ENCODE measurements around the gene SMTNL2.
"Not testable (repeated sequence)": the region's sequence is repeated elsewhere in the genome, so short reads cannot be mapped to it uniquely, and the experiment has no call there.

Gene SMTNL2

GRCh38 chr17:4602041-4602440, 17.7 kb downstream of the SMTNL2 start:
- no peak for DNase-seq
- ATAC-seq, result no peak

DNA sequence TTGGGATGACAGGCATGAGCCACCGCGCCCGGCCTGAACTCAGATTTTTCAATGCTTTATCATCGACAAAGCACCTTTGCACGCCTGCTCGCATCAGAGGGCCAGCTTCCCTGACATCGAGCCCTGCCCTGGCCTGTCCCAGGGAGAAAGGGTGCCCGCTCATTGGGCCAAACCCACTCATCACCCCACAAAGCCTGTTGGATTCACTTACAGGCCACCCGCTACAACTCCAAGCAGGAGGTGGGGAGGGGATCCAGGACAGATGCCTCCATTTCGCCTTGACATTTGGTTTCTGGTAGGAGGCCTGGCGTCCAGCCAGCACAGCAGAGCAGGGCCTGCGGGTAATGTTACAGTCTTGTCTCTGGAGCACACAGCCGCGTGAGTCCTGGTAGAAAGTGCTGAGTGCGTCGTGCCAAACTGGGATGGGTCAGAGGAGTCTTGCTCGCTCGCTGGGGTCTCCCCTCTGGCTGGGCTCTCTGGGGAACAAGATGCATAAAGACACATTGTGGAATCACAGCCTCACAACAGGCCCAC, 19.8 kb downstream of the SMTNL2 start:
- DNase-seq, result no peak
- no peak for ATAC-seq

DNA sequence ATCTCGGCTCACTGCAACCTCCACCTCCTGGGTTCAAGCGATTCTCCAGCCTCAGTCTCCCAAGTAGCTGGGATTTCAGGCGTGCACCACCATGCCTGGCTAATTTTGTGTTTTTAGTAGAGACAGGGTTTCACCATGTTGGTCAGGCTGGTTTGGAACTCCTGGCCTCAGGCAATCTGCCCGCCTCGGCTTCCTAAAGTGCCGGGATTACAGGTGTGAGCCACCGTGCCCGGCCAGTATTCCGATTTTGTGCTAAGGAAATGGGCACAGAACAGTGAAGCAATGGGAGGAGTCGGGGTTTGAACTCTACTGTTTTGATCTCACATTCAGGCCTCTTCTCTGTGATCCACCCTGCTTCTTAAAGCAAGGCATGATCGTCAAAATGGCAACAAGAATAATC, 20.4 kb downstream of the SMTNL2 start:
- not testable (repeated sequence) for ATAC-seq

DNA sequence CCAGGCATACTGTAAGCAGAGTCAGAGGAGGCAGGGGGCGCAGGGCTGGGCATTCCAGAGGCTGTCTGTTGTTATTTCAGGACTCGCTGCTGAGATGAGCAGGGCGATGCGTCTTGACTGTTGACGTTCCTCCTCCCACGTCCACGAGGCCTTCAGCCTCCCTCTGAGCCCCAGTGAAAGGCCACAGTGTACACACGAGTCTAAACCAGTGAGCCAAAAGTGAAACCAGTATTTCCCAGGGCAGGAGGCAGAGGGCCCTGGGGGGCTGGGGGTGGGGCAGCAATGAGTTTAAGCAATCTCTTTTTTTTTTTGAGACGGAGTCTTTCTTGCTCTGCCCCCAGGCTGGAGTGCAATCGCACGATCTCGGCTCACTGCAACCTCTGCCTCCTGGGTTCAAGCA, 21.5 kb downstream of the SMTNL2 start:
- no peak for ATAC-seq
- no peak for DNase-seq

More for the DNA sequence above, 20.4 kb downstream of the SMTNL2 start:
- DNase-seq, result not testable (repeated sequence)

GRCh38 chr17:4607261-4607741, 23.0 kb downstream of the SMTNL2 start:
- DNase-seq (no peak), ATAC-seq (no peak)

- DNase-seq (no peak), ATAC-seq (no peak)
Measured at GRCh38 chr17:4607773-4608187, 23.5 kb downstream of the SMTNL2 start.

- ATAC-seq, result no peak
- no peak for DNase-seq
Measured at GRCh38 chr17:4609761-4610160, 25.4 kb downstream of the SMTNL2 start.

DNA sequence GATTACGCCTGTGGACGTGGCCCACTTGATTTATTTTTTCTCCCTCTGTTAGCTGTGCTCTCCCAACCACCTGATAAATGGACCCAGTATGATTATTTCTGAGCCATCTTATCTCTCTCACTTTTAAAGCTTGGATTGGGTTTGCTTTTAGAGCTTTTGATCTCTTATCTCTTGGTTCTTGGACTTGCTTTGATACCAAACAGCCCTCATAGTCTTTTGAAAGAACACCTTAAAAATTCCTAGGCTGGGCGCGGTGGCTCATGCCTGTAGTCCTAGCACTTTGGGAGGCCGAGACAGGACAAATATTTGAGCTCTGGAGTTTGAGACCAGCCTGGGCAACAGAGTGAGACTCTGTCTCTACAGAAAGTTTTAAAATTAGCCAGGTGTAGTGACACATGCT, 25.8 kb downstream of the SMTNL2 start:
- ATAC-seq, result no peak
- no peak for DNase-seq

DNA sequence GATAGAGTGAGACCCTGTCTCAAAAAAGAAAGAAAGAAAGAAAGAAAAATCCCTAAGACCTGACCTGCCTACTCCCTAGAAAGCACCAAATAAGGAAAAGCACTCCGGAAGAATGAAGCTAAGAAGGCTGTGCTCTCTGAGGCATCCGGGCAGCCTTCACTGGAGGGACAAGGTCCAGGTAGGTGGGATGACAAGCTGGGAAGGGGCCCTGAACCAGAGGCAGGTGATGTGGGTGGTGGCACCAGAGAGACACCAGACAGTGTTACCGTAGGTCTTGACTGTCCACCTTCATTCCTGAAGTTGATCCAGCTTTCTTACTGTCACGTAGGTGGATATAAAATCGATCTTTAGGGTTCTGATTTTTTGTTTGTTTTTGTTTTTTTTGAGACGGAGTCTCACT, 26.3 kb downstream of the SMTNL2 start:
- no peak for DNase-seq
- ATAC-seq, result no peak

- DNase-seq (no peak), ATAC-seq (no peak)
Measured at GRCh38 chr17:4616476-4616875, 32.1 kb downstream of the SMTNL2 start.

DNA sequence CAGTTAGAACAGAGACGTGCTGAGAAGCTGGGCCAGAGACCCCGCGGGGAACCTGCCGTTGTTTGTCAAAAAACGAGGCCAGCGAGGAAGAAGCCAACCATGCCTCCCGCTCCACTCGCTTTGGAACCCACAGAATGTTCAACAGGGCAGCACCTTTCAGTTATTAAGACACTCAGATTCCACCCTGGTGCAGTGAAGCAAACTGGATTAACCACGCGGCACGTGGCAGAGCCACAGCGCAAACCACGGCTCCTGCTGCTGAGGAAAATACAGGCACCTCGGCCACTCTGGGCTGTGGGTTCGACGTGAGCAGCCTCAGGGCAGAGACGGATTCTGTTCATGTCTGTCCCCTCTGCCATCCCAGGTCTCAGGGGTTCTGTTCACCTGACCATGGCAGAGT, 32.8 kb downstream of the SMTNL2 start:
- DNase-seq (no peak), ATAC-seq (no peak)

GRCh38 chr17:4617590-4618351, 33.4 kb downstream of the SMTNL2 start:
- ATAC-seq (no peak), DNase-seq (no peak)

DNA sequence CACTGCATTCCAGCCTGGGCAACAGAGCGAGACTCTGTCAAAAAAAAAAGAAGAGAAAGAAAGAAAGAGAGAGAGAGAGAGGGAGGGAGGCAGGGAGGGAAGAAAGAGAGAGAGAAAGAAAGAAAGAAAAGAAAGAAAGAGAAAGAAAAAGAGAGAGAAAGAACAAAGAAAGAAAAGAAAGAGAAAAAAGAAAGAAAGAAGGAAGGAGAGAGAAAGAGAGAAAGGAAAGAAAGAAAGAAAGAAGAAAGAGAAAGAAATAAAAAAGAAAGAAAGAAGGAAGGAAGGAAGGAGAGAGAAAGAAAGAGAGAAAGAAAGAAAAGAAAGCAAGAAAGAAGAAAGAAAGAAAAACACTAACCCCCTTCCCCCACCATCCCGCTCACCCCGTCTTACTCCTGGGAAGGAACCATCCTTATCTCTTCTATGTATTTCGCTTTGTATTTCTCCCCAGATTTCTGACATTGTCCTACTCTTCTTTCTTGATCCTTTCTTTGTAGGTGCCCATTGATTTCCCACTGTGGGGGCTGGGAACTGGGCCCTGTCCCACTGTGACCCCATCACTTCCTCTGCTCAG, 36.3 kb downstream of the SMTNL2 start:
- ATAC-seq, result no peak
- DNase-seq, result no peak

DNA sequence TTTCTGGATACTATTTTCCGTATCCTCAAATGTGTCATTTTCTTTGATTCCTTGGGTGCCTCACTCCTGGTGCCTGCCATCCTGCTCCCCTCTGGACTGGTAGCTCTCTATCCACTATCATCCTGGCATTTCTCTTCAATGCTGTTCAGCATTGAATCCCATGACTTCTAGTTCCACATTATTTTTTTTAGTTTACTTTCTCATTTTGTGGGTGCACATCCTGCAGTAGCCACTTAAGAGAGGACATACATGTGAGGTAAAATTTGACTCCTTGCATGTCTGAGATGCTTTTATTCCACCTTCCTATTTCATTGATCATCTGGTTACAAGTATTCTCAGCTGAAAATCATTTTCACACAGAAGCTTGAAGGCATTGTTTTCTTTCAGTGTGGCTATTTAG, 38.0 kb downstream of the SMTNL2 start:
- DNase-seq (no peak), ATAC-seq (no peak)

DNA sequence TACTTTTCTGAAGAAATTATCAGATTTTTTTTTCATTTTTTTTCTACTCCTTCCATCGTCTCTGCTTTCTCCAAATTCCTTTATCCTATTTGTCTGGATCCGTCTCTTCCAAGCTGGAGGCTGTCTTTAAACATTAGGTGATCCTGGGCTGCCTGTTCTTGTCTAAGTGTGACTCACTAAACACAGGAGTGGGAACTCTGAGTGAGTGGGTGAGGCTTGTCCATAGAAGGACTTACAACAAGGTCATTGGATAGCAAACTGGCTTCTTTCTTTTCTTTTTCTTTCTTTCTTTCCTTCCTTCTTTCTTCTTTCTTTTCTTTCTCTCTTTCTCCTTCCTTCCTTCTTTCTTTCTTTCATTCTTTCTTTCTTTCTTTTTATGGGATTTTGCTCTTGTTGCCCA, 38.9 kb downstream of the SMTNL2 start:
- ATAC-seq (no peak), DNase-seq (no peak)

GRCh38 chr17:4624451-4624911, 40.2 kb downstream of the SMTNL2 start:
- not testable (repeated sequence) for ATAC-seq, DNase-seq

GRCh38 chr17:4625181-4625617, 40.9 kb downstream of the SMTNL2 start:
- ATAC-seq, result no peak
- no peak for DNase-seq

DNA sequence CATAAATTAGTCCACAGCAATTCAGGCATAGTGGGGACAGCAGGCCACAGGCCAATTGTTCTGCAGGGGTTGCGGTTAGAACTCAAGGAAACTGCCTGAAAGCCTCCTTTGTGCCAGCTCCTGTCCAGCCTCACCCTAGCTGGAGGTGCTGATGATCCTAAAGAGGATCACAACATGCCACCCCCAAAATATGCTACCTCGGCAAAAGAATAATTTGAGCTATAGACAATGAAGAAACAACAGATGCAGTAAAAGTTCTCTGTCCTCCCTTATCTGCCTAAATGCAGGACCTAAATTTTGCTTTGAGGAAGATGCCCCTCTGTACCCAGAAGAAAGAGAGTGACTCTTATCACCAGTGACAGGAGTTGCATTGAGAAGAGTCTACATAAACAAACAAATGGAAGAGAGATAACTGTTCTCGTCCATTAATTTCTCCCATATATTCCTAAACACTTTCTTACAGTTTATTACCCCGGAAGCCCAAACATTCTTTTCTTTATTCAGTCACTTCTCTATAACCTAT, 42.5 kb downstream of the SMTNL2 start:
- ATAC-seq, result no peak

DNA sequence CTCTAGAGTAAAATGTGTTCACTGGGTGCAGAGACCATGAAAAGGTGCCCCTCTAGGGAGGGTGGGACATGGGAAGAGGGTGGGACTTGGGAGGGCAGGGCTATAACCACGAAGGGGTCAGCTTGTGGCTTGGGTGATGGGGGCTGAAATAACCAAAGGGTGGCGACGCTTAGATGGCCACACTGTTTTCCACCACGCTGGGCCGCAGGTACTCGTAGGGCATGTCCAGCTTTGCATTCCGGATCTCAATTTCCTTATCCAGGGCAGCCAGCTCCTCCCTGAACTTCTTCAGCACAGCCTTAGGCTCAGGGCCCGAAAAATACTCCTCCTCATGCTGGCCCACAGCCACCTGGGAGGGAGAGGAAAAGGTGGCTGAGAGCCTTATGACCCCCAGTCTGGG, 47.1 kb downstream of the SMTNL2 start:
- no peak for ATAC-seq
- DNase-seq, result no peak

More for the DNA sequence above, 42.5 kb downstream of the SMTNL2 start:
- DNase-seq, result no peak

DNA sequence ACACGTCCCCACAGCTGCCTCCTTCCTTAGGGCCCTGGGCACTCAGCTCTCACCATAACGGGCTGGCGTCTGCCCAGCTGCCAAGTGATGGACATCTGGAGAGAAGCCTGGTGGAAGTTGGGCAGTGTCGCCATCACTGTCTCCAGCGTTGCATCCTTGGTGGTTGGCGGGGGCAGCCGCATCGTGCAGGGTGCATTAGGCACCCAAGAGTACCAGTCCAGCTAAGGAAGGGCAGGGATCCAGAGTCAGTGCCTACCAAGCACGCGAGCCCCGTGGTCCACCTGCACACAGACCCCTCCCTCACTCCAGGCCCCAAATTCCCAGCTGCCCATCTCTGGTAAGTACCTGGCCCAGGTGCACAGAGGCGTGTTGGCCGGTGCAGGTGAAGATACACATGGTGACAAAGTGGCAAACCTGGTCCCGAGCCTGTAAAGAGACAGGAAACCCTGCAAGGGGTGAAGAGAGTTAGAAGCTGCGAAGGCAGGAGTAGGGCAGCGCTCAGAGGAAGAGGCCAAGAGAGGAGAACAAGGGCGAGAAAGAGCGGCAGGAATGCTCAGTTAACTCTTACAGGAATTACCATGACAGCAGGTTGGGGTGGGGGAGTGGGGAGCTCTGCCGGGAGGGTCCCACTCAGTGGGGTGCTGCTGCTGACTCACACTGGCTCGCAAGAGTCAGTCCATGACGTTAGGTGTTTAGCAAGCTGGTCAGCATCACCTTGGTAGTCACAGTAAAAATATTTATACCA, 47.7 kb downstream of the SMTNL2 start:
- no peak for ATAC-seq

GRCh38 chr17:4632581-4632920, 48.2 kb downstream of the SMTNL2 start:
- DNase-seq, result no peak
- no peak for ATAC-seq

More for the DNA sequence above, 47.7 kb downstream of the SMTNL2 start:
- DNase-seq, result no peak

GRCh38 chr17:4633643-4634042, 49.3 kb downstream of the SMTNL2 start:
- ATAC-seq (no peak), DNase-seq (no peak)

DNA sequence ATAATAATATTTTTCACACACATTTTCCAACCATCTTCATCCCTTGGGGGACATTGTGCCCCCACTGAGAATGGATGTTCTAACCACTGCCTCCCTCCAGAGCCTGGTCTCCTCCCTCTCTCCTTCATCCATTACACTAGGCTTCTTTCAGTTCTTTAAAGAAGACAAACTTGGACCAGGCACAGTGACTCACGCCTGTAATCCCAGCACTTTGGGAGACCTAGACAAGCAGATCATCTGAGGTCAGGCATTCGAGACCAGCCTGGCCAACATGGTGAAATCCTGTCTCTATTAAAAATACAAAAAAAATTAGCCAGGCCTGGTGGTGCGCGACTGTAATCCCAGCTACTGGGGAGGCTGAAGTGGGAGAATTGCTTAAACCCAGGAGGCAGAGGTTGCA, 50.6 kb downstream of the SMTNL2 start:
- ATAC-seq (no peak), DNase-seq (no peak)

All from stimulated activated naive CD8-positive, alpha-beta T cell treated with anti-CD3 and anti-CD28 coated beads, Interleukin-15, Interleukin-2, amounts not matched to agents 100 U/mL and 50 U/mL, for 24 hours (primary cell).